ENCODE data around the gene EYS.
"Not testable (repeated sequence)": the region's sequence is repeated elsewhere in the genome, so short reads cannot be mapped to it uniquely, and the experiment has no call there.

EYS gene

DNA sequence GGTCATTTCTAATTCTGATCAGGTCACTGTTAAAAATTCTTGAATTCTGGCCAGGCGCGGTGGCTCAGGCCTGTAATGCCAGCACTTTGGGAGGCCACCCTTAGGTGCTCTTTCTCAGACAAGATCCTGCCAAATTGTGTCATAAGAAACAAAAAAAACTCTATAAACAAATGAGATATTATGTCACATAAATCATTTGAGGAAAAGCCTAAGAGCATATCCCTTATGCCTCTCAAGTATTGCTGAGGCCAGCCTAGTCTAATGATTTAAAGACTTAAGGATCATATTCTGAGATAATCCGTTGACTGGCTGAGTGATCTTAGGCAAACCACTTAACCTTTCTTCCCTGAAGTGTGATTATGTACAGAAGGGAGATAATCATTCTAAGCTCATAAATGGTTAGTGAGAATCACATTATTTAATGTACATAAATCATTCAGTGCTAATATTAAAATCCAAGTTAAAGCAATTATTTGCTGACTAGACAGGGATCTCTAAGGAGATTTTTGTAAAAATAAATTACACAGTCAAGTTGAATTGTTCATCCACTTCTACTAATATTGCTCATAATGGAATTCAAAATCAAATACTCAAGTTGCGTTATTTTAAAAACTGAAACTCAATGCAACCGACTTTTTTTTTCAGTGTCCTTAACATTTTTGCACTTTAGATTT lies 1706.1 kb downstream of the EYS start:
- no peak for FAIRE-seq

DNA sequence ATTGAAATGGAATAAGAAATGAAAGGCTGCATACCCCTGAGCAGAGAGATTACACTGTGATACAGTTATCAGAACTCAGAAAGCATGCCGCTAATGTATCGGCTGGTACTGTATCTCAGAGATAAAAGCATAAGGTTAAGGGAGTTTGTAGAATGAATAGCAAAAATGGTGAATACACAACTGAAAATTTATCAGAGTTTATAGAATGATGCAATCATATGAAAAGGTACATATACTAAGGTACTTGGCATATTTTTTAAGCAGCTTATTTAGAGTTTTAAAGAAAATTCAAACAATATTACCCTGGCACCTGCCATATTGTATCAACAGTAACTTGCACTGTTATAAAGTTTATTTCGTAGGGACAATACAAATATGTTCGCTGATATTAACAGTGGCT lies 1707.4 kb downstream of the EYS start:
- no peak for FAIRE-seq

DNA sequence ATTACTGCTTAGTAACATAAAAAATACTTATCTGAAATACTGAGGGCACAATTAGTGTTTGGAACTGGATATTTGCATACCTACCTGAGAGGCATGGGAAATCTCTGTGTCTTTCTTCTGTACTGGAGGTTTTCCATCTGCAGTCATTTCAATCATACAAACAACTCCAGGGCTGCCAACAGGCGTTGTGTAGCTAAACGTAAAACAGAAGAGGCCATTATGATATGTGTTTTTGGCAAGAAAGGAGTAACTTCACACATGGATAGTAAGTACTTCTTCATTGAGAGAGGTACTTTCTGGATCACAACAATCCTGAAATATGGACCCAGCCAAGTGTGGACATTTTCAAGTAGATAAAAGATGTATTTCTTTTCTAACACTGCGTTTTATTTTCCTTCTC lies 1708.0 kb downstream of the EYS start:
- no peak for FAIRE-seq

DNA sequence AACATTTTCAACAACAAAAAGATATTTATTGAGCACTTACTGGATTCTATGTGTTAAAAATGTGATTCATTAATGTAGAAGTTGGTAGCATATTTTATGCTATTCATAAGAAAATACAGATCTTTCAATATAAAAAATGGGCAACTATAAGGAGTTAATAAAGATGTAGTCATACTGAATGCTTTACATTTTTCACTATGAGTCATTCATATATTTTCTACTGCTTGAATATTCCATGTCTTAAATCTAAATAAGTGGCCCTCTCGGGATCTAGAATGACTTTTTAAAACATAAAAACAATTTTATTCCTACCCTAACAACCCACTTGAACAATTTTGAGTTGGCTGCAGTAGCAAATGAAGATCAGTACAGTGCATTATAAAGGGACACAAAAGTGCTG lies 1709.3 kb downstream of the EYS start:
- FAIRE-seq = no peak

DNA sequence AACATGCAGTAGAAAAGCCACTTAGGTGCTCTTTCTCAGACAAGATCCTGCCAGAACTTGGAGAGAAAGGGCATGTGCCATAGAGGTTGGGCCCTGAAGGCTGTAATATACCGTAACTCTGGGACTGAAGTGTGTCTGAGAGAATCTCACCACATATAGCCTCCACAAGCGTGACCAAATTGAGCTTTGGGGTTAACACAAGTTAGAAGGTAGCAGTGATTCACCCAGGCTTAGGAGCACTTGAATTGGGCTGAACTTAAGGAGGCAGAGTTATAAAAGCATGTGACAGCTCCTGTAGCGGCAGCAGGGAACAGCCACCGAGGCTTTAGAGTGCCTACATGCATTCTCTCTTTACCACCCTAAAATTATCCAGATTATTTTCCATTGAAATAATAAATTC lies 1709.8 kb downstream of the EYS start:
- FAIRE-seq = no peak

DNA sequence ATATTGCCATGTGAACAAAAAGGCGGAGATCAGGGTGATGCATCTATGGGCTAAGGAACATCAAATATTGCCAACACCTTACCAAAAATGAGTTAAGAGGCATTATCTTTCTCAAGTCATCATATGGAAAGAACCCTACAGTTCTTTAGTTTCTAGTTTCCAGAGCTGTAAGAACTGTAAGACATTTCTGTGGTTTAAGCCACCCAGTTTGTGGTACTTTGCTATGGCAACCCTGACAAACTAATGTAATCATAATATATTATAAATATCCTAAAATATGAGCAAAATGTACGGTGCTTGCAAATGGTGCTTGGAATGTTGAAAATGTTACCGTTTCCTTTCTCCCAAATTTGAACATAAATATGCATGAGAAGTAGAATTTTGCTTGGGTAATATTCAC lies 1721.8 kb downstream of the EYS start:
- no peak for FAIRE-seq

DNA sequence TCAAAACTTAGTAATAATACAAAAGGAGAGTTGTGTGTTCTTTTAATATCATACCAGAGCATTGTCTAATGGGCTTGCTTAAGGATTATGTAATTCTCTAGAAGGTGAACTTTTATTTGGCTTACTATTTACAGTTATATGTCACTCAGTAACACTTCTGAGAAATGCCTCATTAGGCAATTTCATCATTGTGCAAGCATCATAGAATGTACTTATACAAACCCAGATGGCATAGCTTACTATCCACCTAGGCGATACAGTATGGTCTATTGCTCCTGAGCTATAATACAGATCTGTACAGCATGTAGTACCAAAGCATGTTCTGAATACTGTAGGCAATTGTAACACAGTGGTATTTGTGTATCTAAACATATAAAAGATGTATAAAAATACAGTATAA lies 1731.3 kb downstream of the EYS start:
- no peak for FAIRE-seq

DNA sequence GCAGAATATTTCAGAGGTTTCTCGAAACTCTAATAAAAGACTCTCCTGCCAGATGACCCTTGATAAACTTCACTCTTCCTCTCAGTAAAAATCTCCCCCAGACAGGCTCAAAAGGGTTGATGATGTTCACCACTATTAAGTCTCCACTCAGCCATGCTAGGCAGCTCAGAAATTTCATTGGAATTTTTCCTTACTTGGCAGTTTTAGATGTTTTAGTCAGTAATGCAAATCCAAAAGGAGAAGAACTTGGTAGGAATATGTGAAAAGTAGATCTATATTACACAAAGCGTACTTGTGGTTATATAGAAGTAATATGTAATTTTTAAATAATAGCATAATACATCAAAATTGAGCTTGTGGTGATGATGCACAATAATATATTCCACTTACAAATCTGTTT lies 1738.4 kb downstream of the EYS start:
- FAIRE-seq = no peak

DNA sequence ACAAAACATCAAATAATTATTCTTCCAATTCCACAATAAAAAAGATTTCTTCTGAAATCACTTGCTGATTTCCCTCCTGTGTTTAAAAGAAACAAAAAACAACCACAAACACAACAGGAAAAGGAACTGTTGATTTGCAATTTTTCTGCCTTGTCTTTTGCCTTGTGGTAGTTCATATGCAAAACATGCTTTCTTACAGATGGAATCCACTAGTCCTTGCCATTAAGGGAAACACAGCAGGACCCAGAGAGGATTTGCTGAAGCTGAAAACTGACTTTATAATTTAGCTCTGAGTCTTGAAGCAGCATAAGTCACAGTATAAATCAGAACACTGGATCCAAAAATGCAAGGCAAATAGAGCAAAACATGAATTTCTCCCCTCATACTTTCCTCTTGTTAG lies 1742.7 kb downstream of the EYS start:
- no peak for FAIRE-seq

DNA sequence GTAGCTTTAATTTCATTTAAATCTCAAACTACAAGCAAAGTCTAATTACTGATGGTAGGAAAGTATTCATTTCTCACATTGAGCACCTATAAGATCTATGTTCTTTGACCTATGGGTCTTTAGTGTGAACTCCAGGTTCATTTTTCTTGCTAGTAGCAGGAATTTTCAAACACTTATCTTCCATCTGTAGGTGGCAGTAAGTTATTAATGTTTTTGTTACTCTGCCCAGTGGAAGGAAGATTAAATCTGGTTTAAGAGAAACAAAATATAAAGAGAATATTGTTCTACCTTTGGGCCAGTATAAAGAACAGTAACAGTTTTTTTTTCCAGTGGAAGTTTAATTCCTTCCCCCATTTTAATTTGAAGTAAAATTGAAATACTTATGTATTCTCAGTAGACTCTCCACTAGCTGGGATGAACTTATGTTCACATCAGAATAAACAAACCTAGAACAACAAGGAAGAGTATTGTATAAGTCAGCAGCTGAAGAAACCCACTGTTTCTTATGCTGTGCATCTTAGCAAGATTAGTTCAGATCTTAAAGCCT lies 1743.2 kb downstream of the EYS start:
- no peak for FAIRE-seq

DNA sequence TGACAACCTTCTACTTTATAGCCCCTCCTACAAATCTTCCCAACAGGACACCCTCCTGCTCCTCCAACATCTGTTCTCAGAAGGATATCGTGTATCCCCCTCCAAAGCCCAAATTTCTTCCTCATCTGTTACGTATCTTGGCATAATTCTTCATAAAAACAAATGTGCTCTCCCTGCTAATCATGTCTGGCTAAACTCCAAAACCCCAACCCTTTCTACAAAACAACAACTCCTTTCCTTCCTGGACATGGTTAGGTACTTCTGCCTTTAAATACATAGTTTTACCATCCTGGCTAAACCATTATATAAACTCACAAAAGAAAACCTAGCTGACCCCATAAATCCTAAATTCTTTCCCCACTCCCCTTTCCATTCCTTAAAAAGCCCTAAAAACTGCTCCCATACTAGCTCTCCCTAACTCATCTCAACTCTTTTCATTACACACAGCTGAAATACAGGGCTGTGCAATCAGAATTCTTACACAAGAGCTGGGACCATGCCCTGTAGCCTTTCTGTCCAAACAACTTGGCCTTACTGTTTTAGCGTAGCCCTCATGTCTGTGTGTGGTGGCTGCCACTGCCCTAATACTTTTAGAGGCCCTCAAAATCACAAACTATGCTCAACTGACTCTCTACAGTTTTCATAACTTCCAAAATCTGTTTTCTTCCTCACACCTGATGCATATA lies 1753.5 kb downstream of the EYS start:
- FAIRE-seq = not testable (repeated sequence)

DNA sequence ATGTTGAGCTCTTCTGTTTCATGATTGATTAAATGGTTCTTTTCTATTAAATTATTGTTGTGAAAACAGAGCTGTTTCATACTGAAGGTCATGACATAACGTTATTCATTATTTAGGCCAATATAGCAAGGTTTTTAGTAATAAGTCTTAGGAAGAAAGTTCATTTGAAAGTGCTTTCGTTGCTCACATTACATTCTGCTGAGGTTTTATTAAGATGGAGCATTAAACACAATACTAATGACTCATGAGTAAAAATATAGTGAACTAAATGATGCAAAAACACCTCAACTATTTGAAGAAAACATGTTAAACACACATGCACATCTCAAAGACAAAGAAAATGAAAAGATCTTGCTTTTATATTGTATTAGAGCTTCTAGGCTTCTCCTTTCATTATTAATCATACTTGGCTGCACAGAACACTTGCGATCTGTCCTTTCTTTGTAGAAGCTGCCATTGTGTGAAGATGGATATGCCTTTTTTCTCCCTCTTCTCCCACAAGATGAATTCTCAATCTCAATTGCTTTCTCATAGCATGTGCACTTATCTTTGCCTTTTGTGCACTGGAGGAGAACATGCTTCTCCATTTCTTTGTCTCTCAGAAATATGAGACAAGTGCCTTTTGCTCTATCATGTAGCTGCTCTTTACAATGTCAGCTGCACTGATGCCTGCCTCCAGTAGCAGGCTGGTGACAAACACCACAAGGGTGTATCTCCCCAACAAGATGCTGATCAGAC lies 1759.1 kb downstream of the EYS start:
- no peak for FAIRE-seq

DNA sequence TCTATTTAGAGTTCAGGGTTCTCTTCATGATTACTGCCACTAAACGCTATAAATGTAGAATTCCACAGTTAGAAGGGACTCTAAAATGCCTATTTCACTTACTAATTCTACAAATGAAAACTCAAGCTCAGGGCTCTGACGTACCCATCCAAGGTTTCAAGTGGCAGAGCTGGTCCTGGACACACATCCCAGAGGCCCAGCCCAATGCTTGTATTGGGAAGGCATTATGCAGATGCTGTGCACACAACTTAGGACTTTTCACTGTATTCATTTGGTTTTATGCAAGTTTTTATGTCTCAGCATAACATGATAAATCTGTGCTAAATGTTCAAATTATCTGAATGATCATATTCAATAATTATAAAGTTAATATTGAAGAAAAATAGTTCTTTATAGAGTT lies 1761.0 kb downstream of the EYS start:
- no peak for FAIRE-seq

DNA sequence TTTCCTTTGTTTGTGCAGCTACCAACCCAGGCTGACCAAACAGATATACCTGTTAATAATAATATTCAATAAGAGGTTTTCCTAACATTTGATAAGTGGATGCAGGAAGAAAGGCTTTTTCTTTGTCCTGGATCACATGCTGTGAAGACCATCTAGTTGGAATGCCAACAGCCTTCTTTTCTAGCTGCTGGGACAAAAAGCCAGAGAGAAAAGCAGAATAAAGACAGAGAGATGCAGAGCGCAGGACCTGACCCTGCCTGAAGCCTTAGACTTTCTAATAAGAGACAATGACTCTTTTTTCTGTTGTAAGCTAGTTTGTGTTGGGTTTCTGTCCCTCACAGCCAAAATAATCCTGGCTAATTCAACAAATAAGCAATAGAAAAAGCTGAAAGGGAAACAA lies 1763.2 kb downstream of the EYS start:
- FAIRE-seq = no peak

DNA sequence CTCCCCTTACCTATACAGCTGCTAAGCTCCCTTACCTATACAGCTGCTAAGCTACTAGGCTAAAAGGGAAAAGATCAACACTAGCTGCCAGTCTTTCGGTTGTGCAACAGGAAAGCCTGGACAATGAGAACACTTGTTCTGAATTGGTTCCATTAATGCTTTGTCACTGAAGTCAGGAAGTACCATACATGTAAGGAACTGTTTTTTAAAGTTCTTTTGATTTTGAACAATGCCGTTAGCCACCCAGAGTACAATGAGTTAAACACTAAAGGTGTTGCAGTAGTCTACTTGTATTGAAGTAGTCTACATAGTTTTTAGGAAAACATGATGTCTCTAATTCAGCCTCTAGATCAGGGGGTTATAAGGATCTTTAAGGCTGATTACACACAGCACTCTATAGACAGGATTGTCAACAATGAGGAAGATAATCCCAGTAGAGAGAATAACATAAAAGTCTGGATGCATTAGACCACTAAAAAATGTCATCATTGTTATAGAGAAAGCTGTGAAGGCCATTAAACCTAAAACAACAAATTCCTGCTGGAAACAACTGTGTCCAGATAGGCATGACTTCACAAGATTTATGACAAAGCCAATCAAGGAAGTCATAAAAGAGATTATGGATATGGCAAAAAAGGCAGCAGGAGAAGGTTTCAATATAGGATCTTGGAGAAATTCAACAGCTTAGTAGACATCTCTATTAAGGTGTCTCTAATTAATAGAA lies 1765.1 kb downstream of the EYS start:
- no peak for FAIRE-seq

DNA sequence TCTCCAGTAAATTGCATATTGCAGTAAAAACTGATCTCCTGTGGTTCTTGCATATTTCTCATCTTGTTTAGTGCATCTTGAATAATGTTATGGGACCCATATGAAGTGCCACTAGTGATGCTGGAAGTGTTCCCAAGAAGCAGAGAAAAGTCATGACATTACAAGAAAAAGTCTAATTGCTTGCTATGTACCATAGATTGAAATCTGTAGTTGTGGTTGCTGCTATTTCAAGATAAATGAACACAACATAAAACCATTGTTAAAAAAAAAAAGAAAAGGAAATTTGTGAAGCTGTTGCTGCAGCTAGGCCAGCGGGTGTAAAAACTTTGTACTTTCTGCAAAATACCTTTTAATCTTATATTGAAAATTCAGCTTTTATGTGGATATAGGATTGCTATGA lies 1767.0 kb downstream of the EYS start:
- no peak for FAIRE-seq

DNA sequence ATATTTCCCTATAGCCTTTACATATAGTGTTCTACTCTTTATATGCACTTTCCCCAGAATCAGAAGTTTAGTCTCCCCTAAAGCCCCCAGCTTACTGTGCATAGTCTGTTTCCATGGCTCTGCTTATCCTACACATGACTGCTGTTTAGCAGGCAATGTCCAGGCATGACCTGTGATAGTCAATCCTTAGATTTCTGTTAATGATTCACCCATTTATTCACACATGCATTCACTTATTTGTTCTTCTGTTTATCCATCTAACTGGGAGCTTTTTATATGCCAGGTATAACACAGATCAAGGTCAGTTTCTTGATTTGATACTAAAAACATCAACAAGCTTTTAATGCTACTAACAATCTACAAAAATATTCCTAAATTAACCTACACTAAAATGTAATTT lies 1770.6 kb downstream of the EYS start:
- FAIRE-seq = no peak

DNA sequence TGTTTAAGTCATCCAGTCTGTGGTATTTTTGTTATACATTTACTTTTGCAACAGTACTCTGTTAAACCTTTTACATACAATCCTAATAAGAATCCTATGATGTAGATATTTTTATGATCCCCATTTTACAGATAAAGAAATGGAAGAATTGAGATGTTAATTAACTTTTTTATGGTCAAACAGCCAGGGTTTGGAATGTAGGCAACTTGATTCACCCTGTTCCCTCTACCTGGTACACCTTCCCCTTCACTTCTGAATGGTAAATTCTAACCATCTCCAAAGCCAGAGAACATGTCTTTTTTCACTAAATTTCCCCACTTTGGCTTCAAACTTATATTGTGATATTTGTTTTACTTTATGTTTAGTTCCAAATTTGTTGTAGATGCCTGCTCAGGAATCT lies 1771.3 kb downstream of the EYS start:
- FAIRE-seq = no peak

DNA sequence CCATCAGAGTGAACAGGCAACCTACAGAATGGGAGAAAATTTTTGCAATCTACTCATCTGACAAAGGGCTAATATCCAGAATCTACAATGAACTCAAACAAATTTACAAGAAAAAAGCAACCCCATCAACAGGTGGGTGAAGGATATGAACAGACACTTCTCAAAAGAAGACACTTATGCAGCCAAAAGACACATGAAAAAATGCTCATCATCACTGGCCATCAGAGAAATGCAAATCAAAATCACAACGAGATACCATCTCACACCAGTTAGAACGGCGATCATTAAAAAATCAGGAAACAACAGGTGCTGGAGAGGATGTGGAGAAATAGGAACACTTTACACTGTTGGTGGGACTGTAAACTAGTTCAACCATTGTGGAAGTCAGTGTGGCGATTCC lies 1773.1 kb downstream of the EYS start:
- FAIRE-seq = not testable (repeated sequence)

DNA sequence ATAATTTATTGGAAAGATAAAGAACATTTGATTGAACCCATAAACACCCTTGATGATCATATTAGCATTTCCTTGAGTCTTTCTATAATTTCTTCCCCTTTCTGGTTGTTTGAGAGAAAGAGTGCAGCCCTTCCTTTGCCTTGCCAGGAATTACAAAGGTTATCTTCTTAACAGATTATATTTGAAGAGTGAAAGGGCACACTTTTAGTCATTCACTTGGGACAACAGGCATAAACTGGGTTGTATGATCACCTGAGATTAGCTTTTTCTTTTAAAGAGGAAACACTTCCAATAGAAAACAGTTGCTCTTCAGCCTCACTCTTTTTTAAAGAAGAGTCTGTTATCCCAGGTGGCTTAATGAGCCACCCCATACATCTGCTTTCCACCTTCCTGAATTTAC lies 1776.2 kb downstream of the EYS start:
- FAIRE-seq = no peak

DNA sequence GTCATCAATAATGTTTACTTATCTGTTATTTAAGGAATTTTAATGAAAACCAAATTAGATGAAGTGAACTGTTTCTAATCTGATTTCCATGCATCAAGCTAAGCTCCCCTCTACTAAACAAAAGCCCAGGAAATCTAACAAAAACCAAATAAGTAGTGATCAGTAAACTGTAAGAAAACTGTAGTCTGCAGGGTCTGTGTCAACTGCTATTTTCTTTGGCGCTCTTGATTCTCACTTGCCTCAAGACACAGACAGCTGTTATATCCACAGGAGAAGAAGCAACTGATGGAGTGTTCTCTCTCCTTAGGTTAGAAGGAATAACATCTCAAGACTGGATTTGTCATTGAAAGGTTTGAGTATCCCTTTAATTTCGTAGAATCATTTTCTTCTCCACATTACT lies 1777.9 kb downstream of the EYS start:
- FAIRE-seq = no peak

DNA sequence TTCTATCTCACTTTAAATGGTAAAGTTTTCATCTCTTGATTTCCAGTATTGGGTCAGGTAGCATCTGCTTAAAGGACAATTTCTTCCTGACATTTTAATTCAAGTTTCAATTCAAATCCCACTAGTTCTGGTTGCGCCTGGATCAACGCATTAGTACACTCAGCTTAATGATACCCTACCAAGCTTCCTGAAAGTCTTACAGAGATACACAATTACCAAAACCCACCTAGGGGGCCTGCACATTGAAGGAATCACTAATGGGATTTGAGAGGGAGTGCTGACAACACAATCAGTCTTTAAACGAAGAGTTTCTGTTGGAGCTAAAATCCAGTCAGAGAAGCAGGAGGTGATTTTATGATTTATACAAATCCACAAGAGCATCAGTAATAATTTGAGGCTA lies 1778.4 kb downstream of the EYS start:
- FAIRE-seq = no peak
